Measurements from ENCODE around the gene TMPRSS11E.
"Not testable (repeated sequence)": the region's sequence is repeated elsewhere in the genome, so short reads cannot be mapped to it uniquely, and the experiment has no call there.

The TMPRSS11E gene

DNA sequence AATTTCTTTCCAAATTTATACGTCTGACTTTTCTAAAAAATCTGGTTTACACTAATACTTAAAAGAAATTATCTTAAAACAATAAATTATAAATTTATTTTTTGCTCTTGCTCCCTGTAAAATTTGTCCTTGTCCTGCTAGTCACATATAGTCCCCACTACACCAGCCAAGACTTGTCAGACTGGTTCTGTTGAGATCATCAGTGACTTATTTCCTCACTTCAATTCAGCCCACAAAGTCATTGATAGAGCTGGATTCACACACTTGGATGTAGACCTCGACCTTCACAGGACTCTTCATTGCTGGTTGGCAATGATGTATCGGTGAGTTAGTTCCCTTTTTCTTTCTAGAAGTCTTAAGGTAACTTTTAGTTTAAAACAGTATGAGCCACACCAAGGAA is at the start of gene TMPRSS11E:
Gene TMPRSS11E, plus strand, starts transcription at position 263 of the 400 bp plus-strand sequence. Its CDS starts 50 bp downstream, at position 313.
- no peak for DNase-seq (ENCODE audit: low read depth in 2 of 2)
- TF ChIP-seq CTCF (IDR thresholded peaks at IDR 0.05; ENCODE audit: low read depth, low read length): no peak
- H3K4me3 ChIP-seq (replicated peaks in 1 of 2; ENCODE audit: low read depth in 2 of 2, low read length in 2 of 2): no peak within 1 kb of the TSS

DNA sequence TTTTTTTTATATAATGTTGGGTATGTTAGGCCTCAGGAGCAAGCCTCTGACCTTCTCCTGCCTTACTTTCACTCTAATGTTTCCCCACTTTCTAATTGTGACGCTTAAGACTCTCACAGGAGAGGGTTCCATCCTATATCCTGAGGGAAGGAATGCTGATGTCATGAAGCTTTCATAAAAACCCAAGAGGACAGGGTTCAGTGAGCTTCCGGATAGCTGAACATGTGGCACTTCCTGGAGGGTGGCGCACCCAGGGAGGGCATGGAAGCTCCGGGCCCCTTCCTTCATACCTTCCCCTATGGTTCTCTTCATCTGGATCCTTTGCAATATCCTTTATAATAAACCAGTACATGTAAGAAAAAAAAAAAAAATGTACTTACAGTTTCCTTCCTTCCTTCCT is 48.0 kb upstream of the TMPRSS11E start:
- H3K4me3 ChIP-seq (replicated peaks in 1 of 2; ENCODE audit: low read depth in 2 of 2, low read length in 2 of 2): no peak overlapping the region
- no peak for DNase-seq (ENCODE audit: low read depth in 2 of 2)
- no peak for TF ChIP-seq CTCF (IDR thresholded peaks at IDR 0.05; ENCODE audit: low read depth, low read length)

DNA sequence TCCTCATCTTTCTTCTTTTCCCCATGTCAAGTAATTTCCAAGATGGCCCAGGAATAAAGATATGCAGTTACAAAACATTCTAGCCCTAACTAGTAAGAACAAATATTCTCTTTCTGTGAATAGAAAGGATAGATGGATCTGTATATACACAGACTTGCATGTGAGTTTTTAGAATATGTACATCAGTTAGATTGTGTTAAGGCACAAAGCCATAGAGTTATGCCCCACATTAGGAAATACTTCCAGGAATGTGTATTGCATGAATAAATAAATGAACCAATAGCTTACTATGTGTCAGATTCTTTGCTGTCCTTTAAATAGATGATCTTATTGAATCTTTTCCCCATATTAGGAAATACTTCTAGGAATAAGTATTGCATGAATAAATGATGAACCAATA is 46.0 kb upstream of the TMPRSS11E start:
- H3K4me3 ChIP-seq (replicated peaks in 1 of 2; ENCODE audit: low read depth in 2 of 2, low read length in 2 of 2): no peak overlapping the region
- DNase-seq (ENCODE audit: low read depth in 2 of 2): no peak
- TF ChIP-seq CTCF (IDR thresholded peaks at IDR 0.05; ENCODE audit: low read depth, low read length): no peak

GRCh38 chr4:68404153-68404552 is 43.1 kb upstream of the TMPRSS11E start:
- TF ChIP-seq CTCF (IDR thresholded peaks at IDR 0.05; ENCODE audit: low read depth, low read length): no peak
- no peak for DNase-seq (ENCODE audit: low read depth in 2 of 2)
- H3K4me3 ChIP-seq (replicated peaks in 1 of 2; ENCODE audit: low read depth in 2 of 2, low read length in 2 of 2): no peak overlapping the region

DNA sequence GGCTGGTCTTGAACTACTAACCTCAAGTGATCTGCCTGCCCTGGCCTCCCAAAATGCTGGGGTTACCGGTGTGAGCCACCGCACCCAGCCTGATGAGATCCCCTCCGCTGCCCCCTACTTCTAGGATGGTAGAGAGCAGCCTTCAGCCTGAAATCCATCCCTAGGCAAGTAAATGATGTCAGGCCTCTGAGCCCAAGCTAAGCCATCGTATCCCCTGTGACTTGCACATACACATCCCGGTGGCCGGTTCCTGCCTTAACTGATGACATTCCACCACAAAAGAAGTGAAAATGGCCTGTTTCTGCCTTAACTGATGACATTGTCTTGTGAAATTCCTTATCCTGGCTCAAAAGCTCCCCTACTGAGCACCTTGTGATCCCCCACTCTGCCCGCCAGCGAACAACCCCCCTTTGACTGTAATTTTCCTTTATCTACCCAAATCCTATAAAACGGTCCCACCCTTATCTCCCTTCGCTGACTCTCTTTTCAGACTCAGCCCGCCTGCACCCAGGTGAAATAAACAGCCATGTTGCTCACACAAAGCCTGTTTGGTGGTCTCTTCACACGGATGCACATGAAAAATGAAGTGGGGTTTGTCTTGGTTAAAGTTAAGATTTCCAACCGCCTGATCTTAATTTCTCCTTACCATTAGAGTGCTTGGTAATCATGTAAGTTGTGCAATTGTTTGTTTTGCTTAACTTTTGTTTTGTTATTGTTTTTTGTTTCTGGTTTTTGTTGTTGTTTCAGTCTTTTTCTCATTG is 41.4 kb upstream of the TMPRSS11E start:
- DNase-seq (ENCODE audit: low read depth in 2 of 2); H3K4me3 ChIP-seq (replicated peaks in 1 of 2; ENCODE audit: low read depth in 2 of 2, low read length in 2 of 2): not testable (repeated sequence)

DNA sequence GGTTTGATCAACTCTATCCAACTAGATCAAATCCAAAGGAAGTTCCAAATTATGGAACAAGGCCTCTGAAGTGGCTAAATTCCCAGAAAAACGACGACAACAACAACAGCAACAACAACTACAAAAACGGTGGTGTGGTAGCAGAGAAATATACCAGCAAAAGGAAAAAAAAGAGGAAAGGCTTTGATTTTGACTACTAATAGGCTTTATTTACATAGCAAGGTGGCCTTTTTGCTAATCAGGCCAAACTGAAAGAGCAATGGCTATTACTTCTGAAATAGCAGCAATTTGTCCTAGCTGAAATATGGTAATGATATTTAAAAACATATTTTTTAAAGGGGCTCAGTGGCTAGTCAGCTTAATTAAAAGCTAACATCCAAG is 40.8 kb upstream of the TMPRSS11E start:
- H3K4me3 ChIP-seq (replicated peaks in 1 of 2; ENCODE audit: low read depth in 2 of 2, low read length in 2 of 2): no peak overlapping the region
- DNase-seq (ENCODE audit: low read depth in 2 of 2): no peak
- no peak for TF ChIP-seq CTCF (IDR thresholded peaks at IDR 0.05; ENCODE audit: low read depth, low read length)

DNA sequence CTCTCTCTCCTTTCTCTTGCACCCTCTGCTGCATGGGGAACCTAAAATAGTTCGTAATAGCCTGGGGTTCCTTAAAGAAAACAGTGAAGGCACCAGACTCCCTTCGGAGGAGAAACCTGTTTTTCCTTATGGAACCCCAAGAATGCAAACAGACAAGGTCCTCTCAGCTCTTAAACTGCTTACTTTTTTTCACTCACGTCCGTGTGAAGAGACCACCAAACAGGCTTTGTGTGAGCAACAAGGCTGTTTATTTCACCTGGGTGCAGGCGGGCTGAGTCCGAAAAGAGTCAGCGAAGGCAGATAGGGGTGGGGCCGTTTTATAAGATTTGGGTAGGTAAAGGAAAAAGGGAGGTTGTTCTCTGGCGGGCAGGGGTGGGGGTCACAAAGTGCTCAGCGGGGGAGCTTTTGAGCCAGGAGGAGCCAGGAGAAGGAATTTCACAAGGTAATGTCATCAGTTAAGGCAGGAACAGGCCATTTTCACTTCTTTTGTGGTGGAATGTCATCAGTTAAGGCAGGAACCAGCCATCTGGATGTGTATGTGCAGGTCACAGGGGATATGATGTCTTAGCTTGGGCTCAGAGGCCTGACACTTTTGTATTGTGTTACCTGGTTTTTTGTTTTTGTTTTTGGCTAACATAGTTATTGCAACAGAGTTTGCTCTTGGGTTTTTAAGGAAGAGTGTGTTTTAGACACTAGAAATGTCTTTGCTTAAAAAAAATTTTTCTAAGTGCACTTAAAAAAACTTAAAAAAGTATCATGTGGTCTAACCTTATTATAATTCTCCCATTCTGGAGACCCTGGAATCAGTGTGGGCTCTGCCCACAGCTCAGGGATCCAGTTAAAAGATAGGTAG is 40.0 kb upstream of the TMPRSS11E start:
- not testable (repeated sequence) for DNase-seq (ENCODE audit: low read depth in 2 of 2); H3K4me3 ChIP-seq (replicated peaks in 1 of 2; ENCODE audit: low read depth in 2 of 2, low read length in 2 of 2)
